GM12873 (cell line): Measurements from ENCODE around the gene VCP.

ENCODE experiments used
- CTCF ChIP-seq: IDR thresholded peaks from 2 replicates; pipeline ENCODE4 v1.5.1; 2012; ENCODE audit warnings: low read depth, mild to moderate bottlenecking, moderate library complexity, low read length, control low read depth; ENCODE audit not compliant: insufficient read depth; ENCODE audit errors: missing control alignments

VCP gene

GRCh38 chr9:35112257-35113020 is 40.0 kb upstream of the VCP start:
- TF ChIP-seq CTCF, result no peak

- no peak for TF ChIP-seq CTCF
These were observed 38.8 kb upstream of the VCP start for GRCh38 chr9:35111001-35111933.

GRCh38 chr9:35110327-35110761 is 37.9 kb upstream of the VCP start:
- TF ChIP-seq CTCF, result no peak

- no peak for TF ChIP-seq CTCF
These were observed 36.6 kb upstream of the VCP start for GRCh38 chr9:35108946-35109575.

- no peak for TF ChIP-seq CTCF
These were observed 36.0 kb upstream of the VCP start for GRCh38 chr9:35108461-35108860.

GRCh38 chr9:35107297-35108290 is 35.2 kb upstream of the VCP start:
- TF ChIP-seq CTCF, result no peak
